HG03432 (cell line): ENCODE data around the gene MCAT.
A peak's percentile ranks its signal among the peaks of the same experiment; 100 is the strongest.
"Not testable (repeated sequence)": the region's sequence is repeated elsewhere in the genome, so short reads cannot be mapped to it uniquely, and the experiment has no call there.

Experiments
- ATAC-seq: cut with Tn5 transposase; IDR thresholded peaks from one replicate; pipeline ENCODE4 v1.9.1; 2021; ENCODE audit warnings: mild to moderate bottlenecking, moderate library complexity; ENCODE audit not compliant: unreplicated experiment

MCAT gene

DNA sequence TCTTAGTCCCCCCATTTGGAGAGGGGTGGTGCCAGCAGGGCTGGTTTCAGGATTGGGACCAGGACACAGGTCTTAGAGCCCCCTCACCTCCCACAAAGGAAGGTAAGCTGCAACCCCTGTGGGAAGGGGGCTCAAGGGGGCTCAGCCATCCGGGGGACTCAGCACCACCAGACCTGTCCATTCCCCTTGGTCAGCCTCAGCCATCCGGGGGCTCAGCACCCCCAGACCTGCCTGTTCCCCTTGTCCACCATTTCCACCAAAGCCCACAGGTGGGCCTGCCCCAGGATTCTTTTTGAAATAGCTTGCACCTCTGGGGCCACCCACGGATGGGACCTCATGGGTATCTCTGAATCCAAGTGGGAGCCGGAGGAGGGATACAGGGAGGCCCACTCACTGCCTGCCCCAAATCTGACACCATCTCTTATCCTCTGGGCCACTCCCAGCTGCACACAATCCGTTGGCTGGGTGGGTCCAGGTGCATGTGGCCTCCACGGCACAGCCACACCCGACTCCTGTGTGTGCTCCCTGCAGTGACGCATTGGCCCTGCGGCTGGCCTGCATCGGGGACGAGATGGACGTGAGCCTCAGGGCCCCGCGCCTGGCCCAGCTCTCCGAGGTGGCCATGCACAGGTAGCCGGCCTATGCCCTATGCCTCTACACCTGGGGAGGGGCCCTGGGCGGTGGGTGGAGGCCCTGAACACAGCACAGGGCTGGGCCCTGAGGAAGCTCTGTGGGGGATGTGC, 15.9 kb downstream of the MCAT start:
- no peak for ATAC-seq

DNA sequence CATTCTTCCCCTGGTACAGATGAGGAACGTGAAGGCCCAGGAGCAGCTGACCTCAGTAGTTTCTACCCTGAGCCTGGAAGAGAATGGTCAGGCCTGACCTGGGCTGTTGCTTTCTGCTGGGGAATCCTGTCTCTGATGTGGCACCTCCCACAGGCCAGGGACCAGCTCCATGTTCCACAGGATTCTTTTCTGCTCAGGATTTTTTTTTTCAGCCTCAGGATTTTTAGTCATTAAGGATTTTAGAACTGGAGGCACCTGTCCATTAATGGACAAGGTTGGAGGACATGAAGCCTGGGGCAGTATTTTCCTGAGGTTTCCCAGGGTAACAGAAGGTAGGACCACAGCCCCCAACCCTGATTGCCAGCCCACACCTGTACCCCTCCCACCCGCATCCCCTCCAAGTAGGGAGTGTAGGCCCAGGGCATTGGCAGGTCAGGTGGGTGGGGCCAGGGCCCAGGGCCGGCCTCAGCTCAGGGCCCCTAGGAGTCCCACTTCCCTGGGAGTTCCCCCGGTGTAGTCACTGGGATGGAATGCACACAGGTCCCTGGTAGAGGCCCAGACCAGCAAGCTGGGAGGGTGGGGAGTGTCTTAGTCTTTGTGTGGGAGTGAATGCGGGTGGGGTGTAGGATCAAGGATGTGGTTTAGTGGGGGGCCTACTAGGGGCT, 16.6 kb downstream of the MCAT start:
- no peak for ATAC-seq

- ATAC-seq, result peak; percentile 56
Measured at GRCh38 chr22:43118953-43119458, 24.2 kb downstream of the MCAT start.

GRCh38 chr22:43118024-43118849, 25.0 kb downstream of the MCAT start:
- peak; percentile 6 for ATAC-seq

DNA sequence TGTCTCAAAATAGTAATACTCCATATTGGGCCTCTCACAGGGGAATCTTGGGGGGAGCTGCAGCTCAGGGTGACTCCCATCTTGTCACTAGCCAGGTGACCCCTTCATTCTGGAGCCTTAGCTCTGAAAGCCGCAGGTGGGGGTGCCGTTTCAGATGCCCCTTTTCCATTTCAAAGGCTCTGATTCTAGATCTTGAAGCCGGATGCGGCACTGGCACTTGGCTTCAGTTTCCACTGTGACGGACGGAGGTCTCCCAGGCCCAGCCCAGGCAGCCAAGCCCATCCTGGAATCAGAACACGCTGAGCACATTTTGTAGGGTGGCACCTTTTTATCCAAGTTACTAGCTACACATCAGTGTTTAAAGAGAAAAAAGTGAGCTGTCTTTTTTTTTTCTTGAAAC, 26.3 kb downstream of the MCAT start:
- ATAC-seq, result no peak

DNA sequence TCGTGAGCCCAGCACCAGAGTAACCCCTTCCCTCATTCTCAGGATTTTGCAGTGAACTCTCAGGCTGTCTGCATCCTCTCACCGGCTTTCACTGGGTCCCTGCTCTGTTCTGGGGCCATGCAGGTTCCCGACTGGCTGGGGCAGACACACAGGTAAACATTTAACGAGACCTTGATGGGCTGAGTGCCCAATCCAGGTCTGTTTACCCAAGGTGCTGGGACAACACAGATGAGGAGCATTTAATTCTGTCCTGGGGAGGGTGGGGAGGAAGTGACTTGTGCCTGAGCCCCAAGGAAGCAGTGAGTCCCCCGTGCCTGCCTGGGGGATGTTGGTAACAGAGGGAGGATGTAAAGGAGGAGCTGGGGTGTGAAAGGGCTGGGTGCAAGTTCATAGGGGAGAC, 28.2 kb downstream of the MCAT start:
- no peak for ATAC-seq

GRCh38 chr22:43113526-43114251, 29.5 kb downstream of the MCAT start:
- ATAC-seq, result no peak

GRCh38 chr22:43110927-43111623, 32.1 kb downstream of the MCAT start:
- peak; percentile 68 for ATAC-seq

DNA sequence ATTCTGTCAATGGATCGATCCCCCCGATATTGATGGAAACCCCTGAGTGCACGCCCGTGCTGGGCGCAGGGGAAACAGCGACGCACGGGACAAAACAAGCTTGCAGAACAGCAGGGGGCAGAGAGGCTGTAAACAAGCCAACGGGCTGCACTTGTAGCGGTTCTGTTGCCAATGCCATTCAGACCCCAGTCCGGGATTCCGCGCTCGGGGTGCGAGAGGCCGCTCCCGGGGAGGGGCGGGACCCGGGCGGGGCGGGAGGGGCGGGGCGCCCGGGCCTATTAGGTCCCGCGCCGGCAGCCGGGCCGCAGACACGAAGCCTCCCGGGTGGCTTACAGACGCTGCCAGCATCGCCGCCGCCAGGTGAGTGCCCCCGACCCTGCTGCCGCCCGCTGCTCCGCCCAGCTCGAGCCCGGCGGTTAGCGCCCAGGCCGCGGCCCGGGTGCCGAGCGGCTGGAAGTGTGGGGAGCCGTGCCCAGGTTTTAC, 32.7 kb downstream of the MCAT start, which contains the start of gene BIK:
TSS of gene BIK (plus strand) at position 307 of the 483 bp plus-strand sequence. CDS start 13,273 bp downstream, outside the sequence.
- peak; percentile 39 for ATAC-seq

- ATAC-seq, result no peak
Measured at GRCh38 chr22:43109921-43110443, 33.2 kb downstream of the MCAT start.

DNA sequence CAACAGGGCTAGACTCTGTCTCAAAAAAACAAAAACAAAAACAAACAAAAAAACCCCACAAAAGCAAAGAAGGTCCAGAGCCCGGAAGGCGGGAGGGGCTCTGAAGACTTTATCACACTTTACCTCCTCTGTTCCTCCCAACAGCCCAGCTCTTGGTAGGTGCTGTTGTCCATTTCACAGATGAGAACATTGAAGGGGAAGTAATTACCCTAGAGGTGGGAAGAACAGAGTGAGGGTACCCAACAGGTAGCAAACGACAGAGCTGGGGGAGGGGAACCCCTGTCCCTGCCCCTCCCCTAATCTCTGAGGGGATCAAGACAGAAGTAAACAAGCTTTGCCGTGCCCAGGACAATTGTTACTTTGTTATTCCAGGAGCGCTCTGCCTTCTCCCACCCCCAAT, 33.7 kb downstream of the MCAT start:
- no peak for ATAC-seq

GRCh38 chr22:43106302-43106701, 36.9 kb downstream of the MCAT start:
- ATAC-seq, result no peak

GRCh38 chr22:43104950-43105349, 38.2 kb downstream of the MCAT start:
- ATAC-seq, result not testable (repeated sequence)

DNA sequence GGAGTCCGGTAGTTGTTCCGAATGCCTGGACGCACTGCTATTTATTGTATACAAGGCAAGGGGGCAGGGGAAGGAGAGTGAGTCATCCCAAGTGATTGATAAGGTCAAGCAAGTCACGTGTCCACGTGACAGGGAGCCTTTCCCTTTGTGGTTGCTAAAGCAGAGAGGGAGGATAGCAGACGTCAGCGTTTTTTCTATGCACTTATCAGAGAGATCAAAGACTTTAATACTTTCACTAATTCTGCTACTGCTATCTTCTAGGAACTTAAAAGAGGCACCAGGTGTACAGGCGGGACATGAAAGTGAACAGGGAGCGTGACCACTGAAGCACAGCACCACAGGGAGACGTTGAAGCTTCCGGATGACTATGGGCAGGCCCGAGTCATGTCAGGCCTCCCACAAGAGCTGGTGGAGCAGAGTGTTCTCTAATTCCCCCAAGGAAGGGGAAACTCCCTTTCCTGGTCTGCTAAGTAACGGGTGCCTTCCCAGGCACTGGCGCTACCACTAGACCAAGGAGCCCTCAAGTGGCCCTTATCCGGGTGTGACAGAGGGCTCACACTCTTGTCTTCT, 39.1 kb downstream of the MCAT start:
- ATAC-seq, result not testable (repeated sequence)

DNA sequence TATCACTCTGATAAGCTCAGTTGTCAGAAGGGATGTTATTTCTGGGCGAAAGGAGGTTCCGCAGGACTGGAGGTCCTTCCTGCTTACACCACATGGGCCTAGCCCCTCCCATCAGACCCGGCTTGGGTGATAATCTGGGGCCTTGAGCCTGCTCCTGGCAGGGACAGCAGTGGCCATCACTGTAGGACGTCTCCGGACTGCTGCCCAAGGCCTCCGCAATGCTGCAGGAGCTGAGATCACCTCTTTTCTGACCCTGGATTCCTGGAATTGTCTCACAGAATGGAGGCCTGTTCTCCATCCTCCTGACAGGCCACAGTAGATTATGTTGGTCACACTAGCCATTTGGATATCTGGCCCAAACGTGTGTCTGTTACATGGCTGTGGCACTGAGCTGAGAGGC, 41.9 kb downstream of the MCAT start:
- no peak for ATAC-seq

DNA sequence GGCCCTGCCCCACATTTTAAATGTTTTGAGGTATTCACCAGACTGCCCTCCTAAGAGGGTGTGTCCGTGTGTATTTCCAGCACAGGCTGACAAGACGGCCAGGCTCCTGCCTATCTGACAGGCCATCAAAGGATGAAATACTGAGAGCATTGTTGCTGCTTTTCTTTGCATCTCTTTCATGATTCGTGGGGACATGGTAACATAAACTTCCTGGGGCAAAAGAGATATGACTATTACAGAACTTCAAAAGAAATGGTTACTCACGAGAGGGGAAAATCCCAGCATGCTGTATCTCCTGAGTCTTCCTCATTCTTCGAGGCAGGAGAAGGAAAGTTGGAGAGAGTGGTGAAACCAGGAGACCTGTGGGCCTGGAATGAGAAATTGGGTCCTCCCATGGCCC, 43.0 kb downstream of the MCAT start:
- no peak for ATAC-seq

- no peak for ATAC-seq
Measured at GRCh38 chr22:43099095-43099494, 44.1 kb downstream of the MCAT start.

GRCh38 chr22:43098356-43098755, 44.8 kb downstream of the MCAT start:
- no peak for ATAC-seq

DNA sequence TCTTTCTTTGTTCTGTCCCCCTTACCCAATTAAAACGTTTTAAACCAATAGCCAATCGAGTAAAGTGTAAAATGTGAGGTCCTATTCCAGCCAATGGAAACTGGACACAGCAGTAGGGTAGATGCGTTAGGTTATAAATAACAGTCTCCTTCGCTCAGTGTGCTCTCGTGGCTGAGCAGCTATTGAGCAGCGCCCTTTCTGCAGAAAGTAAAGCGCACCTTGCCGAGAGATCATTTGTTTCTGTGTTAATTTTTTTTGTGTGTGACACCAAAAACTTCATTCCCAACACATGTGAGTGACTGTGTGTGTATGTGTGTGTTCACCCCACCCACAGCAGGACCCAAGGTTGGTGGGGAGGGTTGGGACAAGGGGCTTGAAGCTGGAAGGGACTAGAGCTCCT, 46.8 kb downstream of the MCAT start:
- ATAC-seq, result no peak
